IMR-90 (cell line): ENCODE data around the gene WBP2NL.

Experiments used
- CTCF ChIP-seq: conservative IDR thresholded peaks from 2 replicates; pipeline ENCODE4 v1.5.1; 2012; ENCODE audit warnings: mild to moderate bottlenecking, low read depth, low read length, improper control_type of control experiment
- POLR2A ChIP-seq: IDR thresholded peaks from 2 replicates; pipeline ENCODE4 v1.6.1; 2012; ENCODE audit warnings: mild to moderate bottlenecking, low read depth, low read length
- USF2 ChIP-seq: fragments of 150-350 bp; IDR thresholded peaks from 2 replicates; pipeline ENCODE4 v1.6.1; 2017; ENCODE audit warnings: mild to moderate bottlenecking, antibody characterized with exemption, low read length, low read depth

GRCh38 chr22:42050641-42051180, 52.1 kb downstream of the WBP2NL start:
- no peak for TF ChIP-seq USF2
- TF ChIP-seq POLR2A, result no peak
- no peak for TF ChIP-seq CTCF
